Keratinocyte (primary cell): ENCODE data around the gene OR2T2. TPM values are rescaled to one million over a fixed set of nuclear protein-coding genes. Genes with fewer than 3 reads are reported as not detected.
"Not testable (repeated sequence)": the region's sequence is repeated elsewhere in the genome, so short reads cannot be mapped to it uniquely, and the experiment has no call there.

Source experiments
- DNase-seq: peaks from one replicate; pipeline ENCODE4 v3.0.0-alpha.2; 2011; ENCODE audit warnings: low read depth, missing footprints, low spot score
- FAIRE-seq: peaks from 2 replicates; lab custom pipeline; 2011; peaks lifted over from hg19 to GRCh38; lab: Jason Lieb, UNC
- H2AFZ ChIP-seq: 2 replicates; pipeline ENCODE4 v1.6.0; 2012; ENCODE audit warnings: low read length, control low read depth, inconsistent platforms; ENCODE audit not compliant: control insufficient read depth
- H3K27ac ChIP-seq: 2 replicates; pipeline ENCODE4 v1.5.1; 2011; ENCODE audit warnings: low read length; ENCODE audit not compliant: control insufficient read depth, insufficient read depth
- H3K27me3 ChIP-seq: 3 replicates; pipeline ENCODE4 v1.6.0; 2011; ENCODE audit warnings: low read length; ENCODE audit not compliant: control insufficient read depth, insufficient read depth; ENCODE audit errors: extremely low read depth
- H3K36me3 ChIP-seq, 2 experiments: 2 replicates in 1 of 2; 3 replicates in 1 of 2; pipeline ENCODE4 v1.5.1; 2011; ENCODE audit warnings: low read length in 2 of 2, mild to moderate bottlenecking in 1 of 2; ENCODE audit not compliant: control insufficient read depth in 2 of 2, insufficient read depth in 2 of 2; ENCODE audit errors: extremely low read depth in 1 of 2
- H3K4me1 ChIP-seq: 3 replicates; pipeline ENCODE4 v1.5.1; 2011; ENCODE audit warnings: low read length; ENCODE audit not compliant: control insufficient read depth, insufficient read depth; ENCODE audit errors: extremely low read depth
- H3K4me2 ChIP-seq: 3 replicates; pipeline ENCODE4 v1.6.0; 2011; ENCODE audit warnings: low read depth, low read length; ENCODE audit not compliant: control insufficient read depth, insufficient read depth; ENCODE audit errors: extremely low read depth
- H3K4me3 ChIP-seq, 3 experiments: fragments of 200-600 bp in 1 of 3; sonication (generic) in 1 of 3; 2 replicates in 2 of 3; 3 replicates in 1 of 3; pipeline ENCODE4 v1.5.1; 2011 to 2016; ENCODE audit warnings: low read length in 3 of 3, mild to moderate bottlenecking in 3 of 3, control low read depth in 2 of 3, inconsistent platforms in 1 of 3, low read depth in 1 of 3, mixed read lengths in 1 of 3, mixed run types in 1 of 3, moderate library complexity in 1 of 3; ENCODE audit not compliant: control insufficient read depth in 2 of 3, insufficient read depth in 2 of 3; ENCODE audit errors: extremely low read depth in 1 of 3
- H3K79me2 ChIP-seq: 2 replicates; pipeline ENCODE4 v1.6.0; 2012; ENCODE audit warnings: low read length; ENCODE audit not compliant: control insufficient read depth, insufficient read depth
- H3K9ac ChIP-seq: 3 replicates; pipeline ENCODE4 v1.6.0; 2011; ENCODE audit warnings: low read length; ENCODE audit not compliant: control insufficient read depth, insufficient read depth; ENCODE audit errors: extremely low read depth
- H3K9me1 ChIP-seq: 3 replicates; pipeline ENCODE4 v1.6.0; 2011; ENCODE audit warnings: low read length; ENCODE audit not compliant: control insufficient read depth, insufficient read depth; ENCODE audit errors: extremely low read depth
- H3K9me3 ChIP-seq: 2 replicates; pipeline ENCODE4 v1.5.1; 2012; ENCODE audit warnings: low read depth, low read length; ENCODE audit not compliant: control insufficient read depth
- H4K20me1 ChIP-seq: 3 replicates; pipeline ENCODE4 v1.6.0; 2011; ENCODE audit warnings: low read length; ENCODE audit not compliant: control insufficient read depth, insufficient read depth; ENCODE audit errors: extremely low read depth
- dilution Hi-C: fragments of 300-500 bp; cut with MboI; formaldehyde crosslinking; loops from one replicate; pipeline ENCODE4 v1.7.0; 2020; ENCODE audit warnings: low sequenced_read_pairs; ENCODE audit not compliant: extremely low pct_ligation_motif_present
- polyA plus RNA-seq, 5 experiments: library from polyadenylated mRNA; depleted of rRNA in 3 of 5; stranded (reverse) in 3 of 5; stranded (forward) in 1 of 5; unstranded in 1 of 5; fragments of >200 nt; gene quantifications; 1 replicate in 1 of 5; 2 replicates in 3 of 5; 3 replicates in 1 of 5; pipeline versions ENCODE4 v1.2.1 to v1.2.3, GENCODE V29; 2011 to 2012; ENCODE audit warnings: missing spikeins in 2 of 5, low read depth in 1 of 5, low replicate concordance in 1 of 5

Gene OR2T2
- polyA plus RNA-seq, 1 donor (not counting 4 experiments of a cell fraction or from before 2014, with no cell fraction given): not detected

DNA sequence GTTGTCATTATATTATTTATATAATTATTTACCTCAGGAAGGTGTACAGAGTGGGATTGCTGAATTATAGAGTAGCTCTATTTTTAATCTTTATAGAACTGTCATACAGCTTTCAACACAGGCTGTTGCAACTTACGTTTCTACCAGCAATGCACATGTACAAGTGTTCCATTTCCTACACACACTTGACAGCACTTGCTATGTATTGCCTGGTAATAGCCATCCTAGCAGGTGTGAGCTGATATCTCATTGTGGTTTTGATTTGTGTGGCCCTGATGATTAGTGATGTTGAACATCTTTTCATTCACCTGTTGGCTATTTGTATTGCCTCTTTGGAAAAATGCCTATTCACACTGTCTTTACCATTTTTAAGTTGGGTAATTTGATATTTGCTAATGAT, 30.2 kb downstream of the OR2T2 start:
- H4K20me1 ChIP-seq, H2AFZ ChIP-seq, H3K36me3 ChIP-seq, H3K4me1 ChIP-seq, H3K27me3 ChIP-seq, dilution Hi-C loops, H3K79me2 ChIP-seq, H3K9me3 ChIP-seq, H3K9me1 ChIP-seq, H3K4me3 ChIP-seq, H3K9ac ChIP-seq, H3K4me2 ChIP-seq, DNase-seq, FAIRE-seq, H3K27ac ChIP-seq: not testable (repeated sequence)

GRCh38 chr1:248481686-248482579, 36.5 kb downstream of the OR2T2 start:
- dilution Hi-C loops, H3K79me2 ChIP-seq, DNase-seq: not testable (repeated sequence)

GRCh38 chr1:248488289-248488688, 42.9 kb downstream of the OR2T2 start, which contains the start of gene OR2T5:
OR2T5 (plus strand) TSS chr1:248488589; CDS start chr1:248488589, 0 bp downstream.
- dilution Hi-C loops, H3K4me1 ChIP-seq, FAIRE-seq: not testable (repeated sequence)

More at GRCh38 chr1:248481686-248482579, 36.5 kb downstream of the OR2T2 start:
- not testable (repeated sequence) for FAIRE-seq, H3K9ac ChIP-seq, H3K27ac ChIP-seq, H3K9me3 ChIP-seq, H3K4me3 ChIP-seq, H2AFZ ChIP-seq, H3K27me3 ChIP-seq, H3K36me3 ChIP-seq, H3K4me1 ChIP-seq, H3K4me2 ChIP-seq, H4K20me1 ChIP-seq, H3K9me1 ChIP-seq

DNA sequence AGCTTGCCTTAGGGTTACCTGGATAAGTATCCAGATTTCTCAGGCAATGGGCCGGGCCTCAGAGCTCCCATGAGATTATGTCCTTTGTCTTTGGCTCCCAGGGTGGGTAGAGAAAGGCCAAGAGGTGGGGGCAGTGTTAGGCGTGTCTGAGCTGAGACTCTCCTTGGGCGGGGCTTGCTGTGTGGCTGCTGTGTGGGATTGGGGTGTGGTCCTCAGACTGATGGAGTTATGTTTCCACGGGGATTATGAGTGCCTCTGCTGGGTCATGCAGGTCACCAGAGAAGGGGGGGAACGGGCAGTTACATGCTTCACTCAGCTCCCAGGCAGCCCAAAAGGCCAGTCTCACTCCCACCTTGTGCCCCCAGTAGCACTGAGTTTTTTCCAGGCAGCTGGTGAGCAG, 51.2 kb downstream of the OR2T2 start:
- H3K4me2 ChIP-seq, H3K4me1 ChIP-seq, FAIRE-seq, H3K27me3 ChIP-seq, H3K4me3 ChIP-seq, H3K9me3 ChIP-seq, H3K9me1 ChIP-seq, dilution Hi-C loops, H2AFZ ChIP-seq, DNase-seq, H3K27ac ChIP-seq, H4K20me1 ChIP-seq, H3K79me2 ChIP-seq, H3K36me3 ChIP-seq, H3K9ac ChIP-seq: not testable (repeated sequence)

More at GRCh38 chr1:248488289-248488688, 42.9 kb downstream of the OR2T2 start, which contains the start of gene OR2T5:
- H3K4me3 ChIP-seq, H3K27me3 ChIP-seq, H2AFZ ChIP-seq, H3K9ac ChIP-seq, H3K4me2 ChIP-seq, H3K9me1 ChIP-seq, H3K36me3 ChIP-seq, H3K79me2 ChIP-seq, DNase-seq, H3K9me3 ChIP-seq, H4K20me1 ChIP-seq, H3K27ac ChIP-seq: not testable (repeated sequence)
